ENCODE measurements around the gene PPM1F. TPM values are rescaled to one million over a fixed set of nuclear protein-coding genes. Genes with fewer than 3 reads are reported as not detected.

PPM1F gene
- total RNA-seq, 1 donor from 2014 or later, result 76.0 TPM

DNA sequence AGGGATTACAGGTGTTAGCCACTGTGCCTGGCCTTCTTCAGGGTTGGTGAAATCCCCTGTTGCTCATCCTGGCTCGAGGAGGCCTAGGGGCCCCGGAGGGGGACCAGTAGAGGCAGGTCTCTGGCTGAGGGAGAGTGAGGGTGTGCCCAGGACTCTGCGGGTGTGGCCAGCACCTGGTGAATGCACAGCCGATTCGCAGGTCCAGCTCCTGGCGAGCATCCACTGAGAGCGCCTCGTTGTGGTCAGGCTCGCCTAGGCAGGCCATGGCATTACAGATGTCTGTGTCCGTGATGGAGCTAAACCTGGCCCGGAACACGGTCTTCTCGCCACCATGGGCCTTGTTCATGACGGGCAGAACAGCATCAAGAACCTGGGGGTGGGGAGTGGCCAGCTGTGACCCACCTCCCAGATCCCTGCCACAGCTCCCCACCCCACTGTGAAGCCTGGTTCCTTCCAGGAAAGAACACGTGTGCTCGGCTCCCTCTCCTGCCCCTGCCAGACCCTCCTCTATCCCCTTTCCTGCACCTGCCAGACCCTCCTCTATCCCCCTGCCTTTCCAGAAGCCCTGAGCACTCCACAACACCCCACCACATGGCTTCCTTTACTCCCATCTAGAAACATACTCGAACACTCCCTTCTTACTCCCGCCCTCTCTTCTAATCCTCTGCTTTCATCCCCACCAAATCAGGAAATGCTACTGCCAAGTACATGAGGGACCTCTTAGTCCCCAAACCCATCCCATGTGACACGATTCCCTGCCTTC is 17.6 kb upstream of the PPM1F start:
- peaks cover 84 to 98% of the 10 kb centered on the region in 2 donors for H3K36me3 ChIP-seq
- H3K27ac ChIP-seq, result no peak overlapping the region
- no peak for TF ChIP-seq CTCF (IDR thresholded peaks at IDR 0.05)
- no peaks in the 10 kb centered on the region for H3K27me3 ChIP-seq
- H3K4me3 ChIP-seq, result no peak overlapping the region
- H3K4me1 ChIP-seq, result no peaks in the 10 kb centered on the region
- no peaks in the 10 kb centered on the region for H3K9me3 ChIP-seq
- intact Hi-C loops (cut with DNase I), result no loop called here
- DNase-seq (ENCODE audit: low spot score in 2 of 2), result no peak

- no peak overlapping the region for H3K4me3 ChIP-seq
- H3K27me3 ChIP-seq, result no peaks in the 10 kb centered on the region
- no peak for DNase-seq (ENCODE audit: low spot score in 2 of 2)
- H3K9me3 ChIP-seq, result no peaks in the 10 kb centered on the region
- TF ChIP-seq CTCF (IDR thresholded peaks at IDR 0.05), result no peak
- intact Hi-C loops (cut with DNase I), result no loop called here
- H3K36me3 ChIP-seq, result peaks cover 84 to 98% of the 10 kb centered on the region in 2 donors
- H3K4me1 ChIP-seq, result no peaks in the 10 kb centered on the region
- no peak overlapping the region for H3K27ac ChIP-seq
Observed at GRCh38 chr22:21968452-21969129, 15.9 kb upstream of the PPM1F start.

GRCh38 chr22:21967693-21968271 is 15.1 kb upstream of the PPM1F start:
- TF ChIP-seq CTCF (IDR thresholded peaks at IDR 0.05), result no peak
- no peak overlapping the region for H3K27ac ChIP-seq
- DNase-seq (ENCODE audit: low spot score in 2 of 2), result no peak
- no peaks in the 10 kb centered on the region for H3K4me1 ChIP-seq
- no peaks in the 10 kb centered on the region for H3K27me3 ChIP-seq
- H3K36me3 ChIP-seq, result peaks cover 85 to 98% of the 10 kb centered on the region in 2 donors
- no peaks in the 10 kb centered on the region for H3K9me3 ChIP-seq
- H3K4me3 ChIP-seq, result no peak overlapping the region
- intact Hi-C loops (cut with DNase I), result no loop called here

DNA sequence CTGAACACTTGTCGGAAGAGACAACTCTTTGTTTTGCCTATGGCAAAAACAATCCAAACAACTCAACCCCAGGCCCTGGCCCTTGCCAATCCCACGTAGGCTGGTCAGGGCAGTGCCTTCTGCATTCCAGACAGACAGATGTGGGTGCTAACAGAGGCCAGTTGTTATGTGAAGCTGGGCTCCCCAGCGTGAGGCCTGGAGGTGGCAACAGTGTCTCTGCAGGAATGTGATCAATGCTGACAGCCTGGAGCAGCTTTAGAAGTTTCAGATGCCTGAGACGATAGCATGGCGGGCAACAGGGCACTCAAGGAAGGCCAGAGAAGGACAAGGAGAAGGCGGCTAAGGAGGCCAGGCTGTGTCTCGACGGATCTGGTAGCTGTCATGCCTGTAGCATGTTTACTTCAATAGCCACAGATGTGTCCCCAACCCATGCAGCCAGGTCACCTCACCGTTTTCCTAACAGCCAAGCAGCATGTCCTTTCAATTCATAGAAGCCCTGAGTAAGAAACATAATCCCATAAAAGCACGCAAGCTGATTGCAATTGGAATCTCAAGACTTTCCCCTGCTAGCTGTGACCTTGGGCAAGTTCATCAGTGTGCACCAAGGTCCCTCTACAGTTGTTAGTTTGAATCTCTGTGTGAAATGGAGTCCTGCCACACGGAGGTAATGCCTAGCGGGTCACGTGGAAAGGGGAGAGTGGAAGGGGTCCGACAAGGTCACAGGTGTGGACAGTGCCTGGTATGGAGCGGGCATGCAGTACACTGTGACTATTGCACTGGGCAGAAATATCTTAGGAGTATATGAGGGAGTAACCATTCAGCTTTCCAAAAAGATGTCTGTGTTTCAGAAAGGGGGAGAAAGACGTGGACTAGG is 14.2 kb upstream of the PPM1F start:
- DNase-seq (ENCODE audit: low spot score in 2 of 2), result no peak
- Histone ChIP-seq H3K27ac (no peak overlapping the region), H3K4me3 (no peak overlapping the region), H3K9me3 (no peaks in the 10 kb centered on the region), H3K27me3 (no peaks in the 10 kb centered on the region), H3K36me3 (peaks cover 89 to 98% of the 10 kb centered on the region in 2 donors), H3K4me1 (no peaks in the 10 kb centered on the region)
- no peak for TF ChIP-seq CTCF (IDR thresholded peaks at IDR 0.05)
- intact Hi-C loops (cut with DNase I), result no loop called here

- no peak for DNase-seq (ENCODE audit: low spot score in 2 of 2)
- no peak overlapping the region for H3K4me3 ChIP-seq
- H3K36me3 ChIP-seq, result peaks cover 89 to 97% of the 10 kb centered on the region in 2 donors
- H3K27me3 ChIP-seq, result no peaks in the 10 kb centered on the region
- intact Hi-C loops (cut with DNase I), result no loop called here
- H3K9me3 ChIP-seq, result no peaks in the 10 kb centered on the region
- H3K4me1 ChIP-seq, result no peaks in the 10 kb centered on the region
- H3K27ac ChIP-seq, result no peak overlapping the region
- no peak for TF ChIP-seq CTCF (IDR thresholded peaks at IDR 0.05)
Observed at GRCh38 chr22:21965762-21966288, 13.2 kb upstream of the PPM1F start.

All from ascending aorta (tissue), 2 donors.